GM23338 (cell line): ENCODE results near the gene PACS1.

Experiments
- CREB1 ChIP-seq: fragments of 250-450 bp; sonication (Bioruptor Pico); IDR thresholded peaks from 2 replicates; pipeline ENCODE4 v1.5.0; 2020; ENCODE audit warnings: low read depth, mild to moderate bottlenecking, moderate library complexity
- CTCF ChIP-seq, 2 experiments: fragments of 200-600 bp in 1 of 2; sonication (generic) in 1 of 2; conservative IDR thresholded peaks; 2 replicates each; pipeline versions ENCODE4 v1.5.1 to v1.6.1; 2016 to 2017; ENCODE audit warnings: antibody characterized with exemption in 2 of 2, low read depth in 2 of 2, mild to moderate bottlenecking in 2 of 2, moderate library complexity in 1 of 2
- ETS1 ChIP-seq: IDR thresholded peaks from 2 replicates; pipeline ENCODE4 v1.6.1; 2016; ENCODE audit warnings: antibody characterized with exemption
- EZH2 ChIP-seq: fragments of 200-600 bp; sonication (generic); IDR thresholded peaks from one replicate; pipeline ENCODE4 v1.8.0; 2017; ENCODE audit warnings: antibody characterized with exemption, mild to moderate bottlenecking, low read depth; ENCODE audit not compliant: unreplicated experiment
- EZH2phosphoT487 ChIP-seq: fragments of 200-600 bp; sonication (generic); IDR thresholded peaks from one replicate; pipeline ENCODE4 v1.8.1; 2018; ENCODE audit warnings: antibody characterized with exemption; ENCODE audit not compliant: unreplicated experiment
- JUNB ChIP-seq: IDR thresholded peaks from one replicate; pipeline ENCODE4 v1.6.1; 2016; ENCODE audit warnings: antibody characterized with exemption; ENCODE audit not compliant: unreplicated experiment
- NANOG ChIP-seq: IDR thresholded peaks from 2 replicates; pipeline ENCODE4 v1.6.1; 2016; ENCODE audit warnings: antibody characterized with exemption, borderline replicate concordance
- POLR2AphosphoS5 ChIP-seq: IDR thresholded peaks from 2 replicates; pipeline ENCODE4 v1.6.1; 2016; ENCODE audit warnings: antibody characterized with exemption, low read depth
- REST ChIP-seq: IDR thresholded peaks from one replicate; pipeline ENCODE4 v1.6.1; 2018; ENCODE audit warnings: antibody characterized with exemption; ENCODE audit not compliant: unreplicated experiment
- STAT1 ChIP-seq: IDR thresholded peaks from one replicate; pipeline ENCODE4 v1.6.1; 2016; ENCODE audit warnings: antibody characterized with exemption; ENCODE audit not compliant: unreplicated experiment
- ZNF114 ChIP-seq: fragments of 250-450 bp; sonication (Bioruptor Pico); IDR thresholded peaks from 2 replicates; pipeline ENCODE4 v1.5.0; 2020; ENCODE audit warnings: mild to moderate bottlenecking, moderate library complexity
- ZNF331 ChIP-seq: fragments of 250-450 bp; sonication (Bioruptor Pico); IDR thresholded peaks from 2 replicates; pipeline ENCODE4 v1.5.0; 2020; ENCODE audit warnings: low read depth, mild to moderate bottlenecking, moderate library complexity
- ZNF462 ChIP-seq: fragments of 250-450 bp; sonication (Bioruptor Pico); IDR thresholded peaks from 2 replicates; pipeline ENCODE4 v1.5.0; 2020; ENCODE audit warnings: mild to moderate bottlenecking, moderate library complexity

- TF ChIP-seq POLR2AphosphoS5 (no peak), CTCF (conservative IDR thresholded peaks at IDR 0.05; ENCODE audit: low read depth in 2 of 2) (no peak), ETS1 (no peak), EZH2phosphoT487 (no peak), REST (no peak), EZH2 (no peak), CREB1 (CRISPR knock-in tag) (no peak), JUNB (no peak), ZNF114 (no peak), ZNF331 (CRISPR knock-in tag) (no peak), ZNF462 (CRISPR knock-in tag) (no peak), STAT1 (no peak), NANOG (no peak)
Observed at GRCh38 chr11:66287889-66288670, 218.0 kb downstream of the PACS1 start.
